GM08714 (cell line): ENCODE data around the gene OBSCN.

Experiments used
- H3K4me3 ChIP-seq: fragments of 200-500 bp; sonication (Bioruptor generic); 2 replicates; pipeline ENCODE4 v1.5.1; 2014; ENCODE audit warnings: mild to moderate bottlenecking, low read length, inconsistent platforms
- ZNF274 ChIP-seq: IDR thresholded peaks from 2 replicates; pipeline ENCODE4 v1.6.1; 2012; ENCODE audit warnings: mild to moderate bottlenecking, low read depth, low read length

The OBSCN gene

DNA sequence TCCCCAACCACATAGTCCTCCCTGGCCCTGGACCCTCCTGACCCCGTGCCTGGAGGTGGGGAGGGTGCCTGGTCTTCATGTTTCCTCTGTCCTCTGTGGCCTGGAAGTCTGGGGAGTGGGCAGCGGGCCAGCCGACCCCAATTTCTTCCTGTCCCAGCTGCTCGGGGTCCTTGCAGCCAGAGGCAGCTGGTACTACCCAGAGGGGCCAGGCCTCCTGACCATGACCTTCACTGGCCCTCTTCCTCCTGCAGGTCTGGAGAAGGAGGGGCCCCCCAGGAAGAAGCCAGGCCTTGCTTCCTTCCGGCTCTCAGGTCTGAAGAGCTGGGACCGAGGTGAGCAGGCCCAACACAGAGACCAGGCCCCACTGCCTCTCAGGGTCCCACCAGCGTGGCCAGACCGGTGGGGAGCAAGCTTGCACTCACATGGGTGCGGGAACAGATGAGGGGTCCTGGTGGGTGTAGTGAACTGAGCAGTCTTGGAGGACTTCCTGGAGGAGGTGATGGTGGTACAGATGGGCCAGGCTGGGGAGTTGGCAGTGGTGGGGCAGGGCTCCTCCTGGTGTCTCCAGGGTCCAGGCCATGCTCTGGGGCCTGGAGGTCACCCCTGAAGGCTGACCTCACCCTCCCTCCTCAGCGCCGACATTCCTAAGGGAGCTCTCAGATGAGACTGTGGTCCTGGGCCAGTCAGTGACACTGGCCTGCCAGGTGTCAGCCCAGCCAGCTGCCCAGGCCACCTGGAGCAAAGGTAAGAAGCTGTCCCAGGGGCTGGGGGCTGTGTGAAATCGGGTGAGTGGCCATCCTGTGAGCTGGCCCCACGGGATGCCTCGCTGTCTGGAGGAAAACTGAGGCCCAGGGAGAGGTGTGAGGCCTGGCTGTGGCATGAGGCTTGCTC, 166.1 kb downstream of the OBSCN start:
- no peak overlapping the region for H3K4me3 ChIP-seq
- no peak for TF ChIP-seq ZNF274

DNA sequence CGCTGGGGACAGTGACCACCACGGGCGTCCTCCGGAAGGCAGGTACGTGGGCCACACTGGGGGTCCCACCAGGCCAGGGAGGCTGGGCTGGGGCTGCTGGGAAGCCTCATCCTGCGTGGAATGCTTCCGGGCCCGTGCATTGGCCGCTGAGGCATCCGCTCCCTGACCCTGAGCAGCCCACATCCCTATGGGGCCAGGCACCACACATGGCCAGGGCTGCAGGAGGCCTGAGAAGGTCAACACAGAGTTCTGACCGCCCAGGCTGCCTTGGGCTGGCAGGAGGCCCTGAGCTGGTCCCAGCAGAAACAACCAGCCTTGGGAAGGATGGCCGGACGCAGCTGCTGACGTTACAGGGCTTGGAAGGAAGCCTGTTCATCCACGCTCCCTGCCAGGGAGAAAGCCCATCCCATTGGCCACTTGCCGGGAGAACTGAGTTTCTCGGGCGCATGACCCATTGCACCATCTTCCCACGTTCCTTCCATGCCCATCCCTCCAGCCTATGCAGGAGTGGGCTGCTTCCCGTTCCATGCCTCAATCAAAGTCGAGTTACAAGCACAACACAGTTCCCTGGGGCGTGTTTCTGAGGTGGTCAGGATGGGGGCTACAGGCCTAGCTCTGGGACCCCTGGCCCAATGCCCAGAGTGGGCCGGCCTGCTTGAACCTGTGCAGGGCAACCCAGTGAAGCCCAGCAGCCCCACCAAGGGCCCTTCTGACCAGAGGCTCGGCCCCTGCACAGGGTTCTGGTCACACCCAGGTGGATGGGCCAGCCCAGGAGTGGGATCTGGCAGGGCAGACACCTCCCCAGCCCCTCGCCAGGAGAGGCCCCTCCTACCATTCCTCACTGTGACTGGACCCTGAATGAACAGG, 167.1 kb downstream of the OBSCN start:
- H3K4me3 ChIP-seq = no peak overlapping the region
- no peak for TF ChIP-seq ZNF274

GRCh38 chr1:228375578-228376261, 167.9 kb downstream of the OBSCN start:
- no peak for TF ChIP-seq ZNF274
- no peak overlapping the region for H3K4me3 ChIP-seq

GRCh38 chr1:228376262-228376628, 168.4 kb downstream of the OBSCN start:
- H3K4me3 ChIP-seq = no peak overlapping the region
- TF ChIP-seq ZNF274 = no peak

DNA sequence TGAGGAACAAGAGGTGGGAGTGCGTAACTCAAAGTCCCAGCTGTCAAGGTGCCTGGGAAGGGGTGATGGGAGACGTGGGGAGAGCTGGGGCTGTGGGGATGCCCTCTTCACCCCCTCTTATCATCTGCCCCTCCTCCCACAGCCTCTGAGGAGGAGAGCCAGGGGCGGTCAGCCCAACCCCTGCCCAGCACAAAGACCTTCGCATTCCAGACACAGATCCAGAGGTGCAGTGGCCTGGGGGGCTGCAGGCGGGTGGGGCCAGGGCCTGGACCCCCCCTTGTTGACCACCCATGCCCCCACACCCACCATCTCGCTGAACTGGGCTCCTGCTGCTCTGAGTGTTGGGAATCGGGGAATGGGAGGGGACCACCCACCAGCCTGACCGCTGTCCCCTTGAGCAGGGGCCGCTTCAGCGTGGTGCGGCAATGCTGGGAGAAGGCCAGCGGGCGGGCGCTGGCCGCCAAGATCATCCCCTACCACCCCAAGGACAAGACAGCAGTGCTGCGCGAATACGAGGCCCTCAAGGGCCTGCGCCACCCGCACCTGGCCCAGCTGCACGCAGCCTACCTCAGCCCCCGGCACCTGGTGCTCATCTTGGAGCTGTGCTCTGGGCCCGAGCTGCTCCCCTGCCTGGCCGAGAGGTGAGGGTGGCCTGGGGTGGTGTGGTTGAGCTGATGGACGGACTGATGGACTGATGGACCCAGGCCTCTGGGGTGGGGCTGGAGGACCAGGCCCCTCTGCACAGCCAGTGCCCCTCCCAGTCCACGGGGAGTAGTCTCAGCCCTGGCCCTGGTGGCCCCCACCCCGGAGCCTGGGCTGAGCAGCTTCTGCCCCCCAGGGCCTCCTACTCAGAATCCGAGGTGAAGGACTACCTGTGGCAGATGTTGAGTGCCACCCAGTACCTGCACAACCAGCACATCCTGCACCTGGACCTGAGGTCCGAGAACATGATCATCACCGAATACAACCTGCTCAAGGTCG, 169.1 kb downstream of the OBSCN start:
- H3K4me3 ChIP-seq = no peak overlapping the region
- TF ChIP-seq ZNF274 = no peak

GRCh38 chr1:228377664-228378089, 169.8 kb downstream of the OBSCN start:
- H3K4me3 ChIP-seq = no peak overlapping the region
- TF ChIP-seq ZNF274 = no peak

DNA sequence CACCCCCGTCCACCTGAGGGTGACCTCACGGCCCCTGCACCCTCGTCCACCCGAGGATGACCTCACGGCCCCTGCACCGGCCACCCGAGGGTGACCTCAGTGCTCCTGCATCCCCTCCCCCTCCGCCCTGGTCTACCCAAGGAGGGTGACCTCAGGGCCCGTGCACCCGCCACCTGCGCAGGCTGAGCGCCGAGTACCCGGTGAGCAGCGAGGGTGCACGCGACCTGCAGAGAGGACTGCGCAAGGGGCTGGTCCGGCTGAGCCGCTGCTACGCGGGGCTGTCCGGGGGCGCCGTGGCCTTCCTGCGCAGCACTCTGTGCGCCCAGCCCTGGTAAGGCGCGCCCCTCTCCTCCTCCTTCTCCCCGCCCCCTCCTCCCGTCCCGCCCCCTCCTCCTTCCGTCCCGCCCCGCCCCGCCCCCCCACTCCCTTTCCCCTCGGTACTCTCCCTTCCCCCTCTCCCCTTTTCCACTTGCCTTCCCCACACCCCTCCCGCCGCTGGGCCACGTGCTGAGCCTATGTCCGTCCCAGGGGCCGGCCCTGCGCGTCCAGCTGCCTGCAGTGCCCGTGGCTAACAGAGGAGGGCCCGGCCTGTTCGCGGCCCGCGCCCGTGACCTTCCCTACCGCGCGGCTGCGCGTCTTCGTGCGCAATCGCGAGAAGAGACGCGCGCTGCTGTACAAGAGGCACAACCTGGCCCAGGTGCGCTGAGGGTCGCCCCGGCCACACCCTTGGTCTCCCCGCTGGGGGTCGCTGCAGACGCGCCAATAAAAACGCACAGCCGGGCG, 170.4 kb downstream of the OBSCN start:
- no peak for TF ChIP-seq ZNF274

GRCh38 chr1:228378873-228379460, 171.1 kb downstream of the OBSCN start:
- no peak overlapping the region; the same call in 1 of the 2 replicates for H3K4me3 ChIP-seq
- no peak for TF ChIP-seq ZNF274

More for the DNA sequence above, 170.4 kb downstream of the OBSCN start:
- no peak overlapping the region; the same call in 1 of the 2 replicates for H3K4me3 ChIP-seq

GRCh38 chr1:228379666-228380065, 171.8 kb downstream of the OBSCN start:
- no peak overlapping the region for H3K4me3 ChIP-seq
- TF ChIP-seq ZNF274 = no peak

DNA sequence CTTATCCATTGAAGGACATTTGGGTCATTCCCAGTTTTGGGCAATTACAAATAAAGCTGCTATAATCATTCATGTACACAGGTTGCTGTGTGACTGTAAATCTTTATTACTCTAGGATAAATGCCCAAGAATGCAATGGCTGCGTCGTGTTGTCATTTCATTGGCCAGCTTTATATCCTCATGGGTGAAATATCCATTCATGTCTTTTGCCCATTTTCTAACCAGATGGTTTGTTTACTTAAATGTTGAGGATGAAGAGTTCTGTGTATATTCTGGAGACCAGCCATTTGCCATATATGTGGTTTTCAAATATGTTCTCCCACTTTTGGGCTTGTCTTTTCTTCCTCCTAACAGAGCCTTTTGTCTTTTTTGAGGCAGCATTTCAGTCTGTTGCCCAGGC, 173.5 kb downstream of the OBSCN start:
- no peak overlapping the region for H3K4me3 ChIP-seq
- no peak for TF ChIP-seq ZNF274

GRCh38 chr1:228383773-228384172, 175.9 kb downstream of the OBSCN start:
- H3K4me3 ChIP-seq = no peak overlapping the region
- no peak for TF ChIP-seq ZNF274

GRCh38 chr1:228385232-228385631, 177.4 kb downstream of the OBSCN start:
- TF ChIP-seq ZNF274 = no peak
- H3K4me3 ChIP-seq = no peak overlapping the region
